Peyer's patch (tissue), 4 donors: ENCODE measurements around the gene STRADB.

Experiments
- CTCF ChIP-seq, 6 experiments: fragments of 450-650 bp in 4 of 6; fragments of 200-600 bp in 2 of 6; sonication (generic) in 1 of 6; IDR thresholded peaks; one replicate each; pipeline ENCODE4 v1.5.1; 2017 to 2019; ENCODE audit warnings: antibody characterized with exemption in 6 of 6, mild to moderate bottlenecking in 3 of 6, moderate library complexity in 1 of 6
- POLR2A ChIP-seq, 2 donors: fragments of 450-650 bp; IDR thresholded peaks; one replicate each; pipeline ENCODE4 v1.5.1; 2017; ENCODE audit warnings: antibody characterized with exemption in 2 of 2, mild to moderate bottlenecking in 2 of 2, moderate library complexity in 2 of 2

DNA sequence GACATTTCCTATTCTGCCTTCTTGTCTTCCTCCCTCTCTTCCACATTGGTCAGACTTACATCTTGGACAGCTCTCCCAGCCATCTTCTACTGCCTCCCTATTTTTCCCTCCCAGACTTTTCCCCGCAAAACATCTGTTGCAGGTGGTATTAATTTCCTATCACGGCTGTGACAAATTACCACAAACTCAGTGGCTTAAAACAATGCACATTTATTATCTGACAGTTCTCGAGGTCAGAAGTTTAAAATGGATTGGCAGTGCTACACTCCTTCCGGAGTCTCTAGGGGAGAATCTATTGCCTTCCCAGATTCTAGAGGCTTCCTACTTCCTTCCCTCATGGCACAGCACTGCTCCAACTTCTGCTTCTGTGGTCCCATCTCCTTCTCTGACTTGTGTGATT, 33.3 kb downstream of the STRADB start:
- TF ChIP-seq CTCF (IDR thresholded peaks at IDR 0.05) (no peak), POLR2A (IDR thresholded peaks at IDR 0.05) (no peak)
